GM18498 (cell line): ENCODE results near the gene AQP12A.
"Not testable (repeated sequence)": the region's sequence is repeated elsewhere in the genome, so short reads cannot be mapped to it uniquely, and the experiment has no call there.

Experiments
- ATAC-seq: cut with Tn5 transposase; IDR thresholded peaks from one replicate; pipeline ENCODE4 v1.9.1; 2021; ENCODE audit warnings: mild to moderate bottlenecking, moderate library complexity; ENCODE audit not compliant: unreplicated experiment

Gene AQP12A

GRCh38 chr2:240691631-240692420 lies at the start of gene AQP12A:
AQP12A (plus strand) TSS chr2:240691866; CDS start chr2:240691914, 48 bp downstream.
- ATAC-seq: not testable (repeated sequence)

DNA sequence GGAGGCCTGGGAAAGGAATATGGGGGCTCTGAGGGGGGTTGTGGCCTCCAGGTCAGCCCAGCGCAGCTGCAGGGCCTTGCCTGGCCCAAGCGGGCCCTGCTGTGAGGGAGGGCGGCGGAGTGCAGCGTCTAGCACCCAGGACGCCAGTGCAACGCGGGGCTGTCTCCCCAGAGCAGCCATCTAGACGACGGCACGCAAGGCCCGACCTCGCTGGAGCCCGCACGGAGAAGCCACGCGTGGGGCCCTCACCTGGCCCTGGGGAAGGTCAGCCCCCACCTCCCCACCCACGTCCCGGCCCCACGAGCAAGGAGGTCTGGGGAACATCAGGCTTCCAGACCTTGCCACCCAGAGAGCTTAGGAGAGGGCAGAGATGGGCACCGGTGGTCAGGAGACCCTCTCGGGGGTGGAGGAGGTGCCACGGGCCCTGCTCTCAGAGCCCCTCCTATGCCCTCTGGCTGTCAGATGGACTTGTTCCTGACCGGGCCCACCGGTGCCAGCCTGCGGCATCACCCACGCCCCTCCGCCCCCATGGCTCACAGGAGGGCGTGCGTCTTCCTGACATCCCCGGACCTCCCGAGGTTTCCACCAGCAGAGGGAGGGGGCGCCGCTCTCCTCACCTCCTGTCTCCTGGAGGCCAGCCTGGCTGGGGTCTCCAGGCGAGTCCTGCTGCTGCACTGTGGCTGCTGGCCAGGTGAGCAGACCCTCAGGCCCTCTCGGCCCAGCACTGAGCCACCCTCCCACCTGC lies 49.4 kb upstream of the AQP12A start:
- no peak for ATAC-seq

GRCh38 chr2:240642806-240643092 lies 48.9 kb upstream of the AQP12A start:
- no peak for ATAC-seq

DNA sequence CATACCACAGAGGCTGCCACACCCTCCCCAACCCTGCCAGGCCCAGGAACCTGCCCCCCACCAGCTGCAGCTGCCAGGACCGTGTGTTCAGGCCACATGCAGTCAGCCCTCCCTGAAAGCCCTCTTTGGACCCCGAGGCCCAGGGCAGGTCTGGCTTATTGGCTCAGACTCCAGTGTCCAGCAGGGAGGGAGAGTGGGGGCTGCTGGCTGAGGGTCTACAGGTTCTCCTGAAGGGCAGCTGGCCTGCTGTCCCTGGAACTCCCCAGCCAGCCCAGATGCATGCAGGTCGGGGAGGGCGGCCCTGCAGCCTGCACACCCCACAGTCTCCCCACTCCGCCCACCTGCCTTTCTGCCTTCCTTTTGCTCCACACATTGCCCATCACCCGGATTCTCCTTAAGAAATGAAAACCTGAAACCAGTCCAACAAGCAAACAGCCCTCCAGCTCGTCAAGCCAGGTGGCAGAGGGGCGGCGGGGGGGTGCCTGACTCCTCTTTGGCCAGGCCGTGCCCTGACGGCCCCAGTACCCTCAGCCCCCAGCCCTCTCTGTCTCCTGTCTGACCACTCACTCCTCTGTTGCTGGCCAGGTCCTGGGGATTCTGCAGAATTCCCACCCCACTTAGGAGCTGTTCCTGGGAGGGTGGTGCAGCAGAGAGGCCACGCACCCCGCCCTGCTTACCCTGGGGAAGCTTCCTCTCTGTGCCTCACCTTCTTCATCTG lies 48.4 kb upstream of the AQP12A start:
- no peak for ATAC-seq

DNA sequence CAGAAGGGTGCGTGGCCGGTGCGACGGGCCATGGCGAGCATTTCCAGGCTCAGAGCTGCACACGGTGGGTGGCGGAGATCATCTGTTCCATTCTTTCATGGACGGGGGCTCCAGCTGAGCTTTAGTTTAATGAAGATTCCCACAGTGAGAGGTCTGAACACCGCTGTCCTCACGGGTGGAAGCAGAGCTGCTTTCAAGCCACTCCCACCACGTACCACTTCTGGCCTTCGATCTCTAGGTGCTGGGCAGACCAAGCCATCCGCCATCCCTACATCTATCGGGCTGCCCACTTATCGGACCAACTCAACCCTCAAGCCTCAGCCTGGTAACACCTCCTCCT lies 47.9 kb upstream of the AQP12A start:
- ATAC-seq: no peak

- ATAC-seq: no peak
Measured at GRCh38 chr2:240644171-240644651, 47.5 kb upstream of the AQP12A start.

- ATAC-seq: no peak
Measured at GRCh38 chr2:240644859-240645301, 46.8 kb upstream of the AQP12A start.

DNA sequence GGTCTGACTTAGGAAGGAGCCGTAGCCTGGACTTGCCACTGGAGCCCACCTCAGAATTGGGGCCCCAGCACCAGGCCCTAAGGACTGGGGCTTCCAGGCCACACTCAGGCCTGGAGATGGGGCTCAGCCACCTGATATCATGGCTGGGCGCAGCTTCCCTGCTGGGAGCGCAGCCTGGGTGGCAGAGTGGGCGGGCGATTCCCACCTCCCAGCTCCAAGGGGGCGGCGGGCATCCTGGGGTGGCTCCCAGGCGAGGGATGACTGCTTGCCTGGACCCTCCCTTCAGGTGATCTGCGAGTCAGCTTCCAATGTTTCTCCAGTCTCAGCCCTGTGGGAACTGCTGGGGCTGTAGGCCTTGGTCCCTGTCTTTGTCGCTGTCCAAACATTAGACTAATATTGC lies 46.3 kb upstream of the AQP12A start:
- no peak for ATAC-seq

DNA sequence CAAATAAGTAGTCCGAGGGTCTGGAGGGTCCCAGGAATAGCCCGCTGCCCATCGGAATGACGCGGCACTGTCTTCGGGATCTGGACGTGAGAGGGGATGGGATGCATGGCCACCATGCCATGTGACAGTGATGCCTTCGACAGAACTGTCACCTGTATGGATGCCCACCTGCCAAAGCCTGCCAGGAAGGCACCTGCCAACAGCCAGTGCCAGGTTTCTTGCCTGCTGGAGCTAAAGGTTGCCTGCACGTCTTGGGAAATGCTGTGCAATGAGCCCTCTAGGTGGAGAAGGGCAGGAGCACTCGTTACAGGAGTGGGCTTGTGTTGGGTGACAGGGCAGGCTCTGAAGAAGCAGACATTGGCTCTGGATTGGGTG lies 45.9 kb upstream of the AQP12A start:
- ATAC-seq: no peak

GRCh38 chr2:240646176-240646899 lies 45.3 kb upstream of the AQP12A start:
- no peak for ATAC-seq

- ATAC-seq: no peak
Measured at GRCh38 chr2:240646900-240647502, 44.7 kb upstream of the AQP12A start.

DNA sequence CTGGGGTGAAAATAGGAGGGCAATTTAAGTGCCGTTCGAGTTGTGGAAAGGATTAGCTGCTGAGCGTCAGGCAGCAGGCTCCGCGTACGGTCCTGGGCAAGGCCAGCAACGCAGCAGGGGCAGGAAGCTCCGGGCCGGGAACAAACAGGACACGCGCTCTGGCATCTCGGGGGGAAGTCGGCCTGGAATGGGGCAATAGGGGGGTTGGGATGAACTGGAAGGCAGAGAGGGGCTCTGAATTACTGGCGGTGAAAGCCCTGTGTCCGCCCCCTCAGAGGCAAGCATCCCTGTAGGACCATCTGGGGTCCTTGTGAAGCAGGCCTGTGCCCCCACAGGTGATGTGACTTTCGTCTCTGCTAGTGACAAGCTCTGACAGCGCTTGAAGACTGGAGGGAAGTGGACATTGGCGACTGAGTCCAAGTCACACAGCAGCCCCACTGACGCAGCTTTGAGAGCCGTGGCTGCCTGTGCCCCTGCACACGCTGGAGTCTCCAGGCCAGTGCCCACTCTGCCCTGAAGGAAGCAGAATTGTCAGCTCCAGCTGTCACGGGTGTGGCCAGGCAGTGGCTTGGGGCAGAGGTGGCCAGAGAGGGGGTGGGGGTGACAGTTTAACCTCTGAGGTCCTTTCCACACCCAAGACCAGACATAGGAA lies 44.0 kb upstream of the AQP12A start:
- ATAC-seq: no peak

- no peak for ATAC-seq
Measured at GRCh38 chr2:240648155-240648649, 43.5 kb upstream of the AQP12A start.

GRCh38 chr2:240648650-240649275 lies 42.9 kb upstream of the AQP12A start:
- ATAC-seq: no peak

- ATAC-seq: no peak
Measured at GRCh38 chr2:240649331-240649730, 42.3 kb upstream of the AQP12A start.

DNA sequence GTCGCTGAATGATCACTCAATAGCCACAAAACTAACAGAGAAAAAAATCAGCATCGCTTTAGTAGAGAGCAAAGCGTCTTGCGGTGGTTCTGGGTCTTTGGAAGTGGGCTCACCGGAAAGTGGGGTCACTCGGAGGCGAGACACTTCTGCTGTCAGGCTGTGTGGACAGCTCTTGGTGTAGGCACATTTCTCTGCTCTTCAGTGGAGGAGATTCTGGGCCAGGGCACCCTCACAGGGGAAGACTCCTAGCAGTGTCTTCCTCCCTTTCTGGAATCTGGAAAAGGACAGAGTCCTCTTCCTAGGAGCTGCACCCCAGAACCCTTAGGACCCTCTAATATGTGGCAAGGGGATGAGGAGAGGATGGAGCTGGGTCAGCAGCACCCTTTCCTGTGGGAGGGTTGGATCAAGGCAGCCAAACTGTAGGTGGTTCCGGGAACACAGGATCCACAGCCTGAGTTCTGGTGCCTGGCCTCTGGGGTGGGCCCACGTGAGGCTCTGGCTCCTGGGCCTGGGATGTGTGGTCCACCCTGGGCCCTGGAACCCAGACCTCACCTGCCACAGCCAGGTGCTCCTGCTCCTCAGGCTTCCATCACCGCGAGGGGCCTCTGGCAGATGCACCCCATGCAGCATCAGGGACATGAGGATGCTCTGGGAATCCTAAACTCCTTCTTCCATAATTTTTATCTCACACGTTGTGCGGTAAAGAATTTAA lies 41.3 kb upstream of the AQP12A start:
- no peak for ATAC-seq

DNA sequence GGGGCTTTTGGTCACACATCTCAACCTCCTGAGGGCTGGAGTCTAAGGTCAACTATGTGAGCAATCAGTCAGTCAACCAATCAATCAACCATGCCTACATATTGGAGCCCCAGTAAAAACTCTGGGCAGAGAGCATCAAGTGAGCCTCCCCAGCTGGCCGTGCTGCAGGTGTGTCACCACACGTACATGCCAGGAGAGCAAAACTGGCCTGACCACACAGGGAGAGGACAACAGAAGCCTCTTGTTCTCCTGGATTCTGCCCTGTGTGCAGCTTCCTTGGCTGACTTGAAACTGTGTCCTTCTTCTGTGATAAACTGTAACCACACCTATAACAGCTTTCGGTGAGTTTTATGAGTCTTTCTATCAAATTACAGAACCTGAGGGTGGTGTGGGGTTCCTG lies 40.5 kb upstream of the AQP12A start:
- no peak for ATAC-seq

- no peak for ATAC-seq
Measured at GRCh38 chr2:240655931-240656886, 35.5 kb upstream of the AQP12A start.
